GM12864 (cell line): ENCODE measurements around the gene GFOD1.
A peak's percentile ranks its signal among the peaks of the same experiment; 100 is the strongest.
"Not testable (repeated sequence)": the region's sequence is repeated elsewhere in the genome, so short reads cannot be mapped to it uniquely, and the experiment has no call there.

Source experiments
- DNase-seq: peaks from one replicate; pipeline ENCODE4 v3.0.0-alpha.2; 2011; ENCODE audit warnings: low read depth
- H3K4me3 ChIP-seq: 2 replicates; pipeline ENCODE4 v1.5.1; 2011; ENCODE audit warnings: mild to moderate bottlenecking, low read depth, low read length, control low read depth
- TF ChIP-seq, protein P1 (sequence below): IDR thresholded peaks from 2 replicates; pipeline ENCODE4 v1.5.1; 2011; ENCODE audit warnings: low read depth, mild to moderate bottlenecking, moderate library complexity, low read length, control low read depth, inconsistent platforms; ENCODE audit errors: missing control alignments

The GFOD1 gene

DNA sequence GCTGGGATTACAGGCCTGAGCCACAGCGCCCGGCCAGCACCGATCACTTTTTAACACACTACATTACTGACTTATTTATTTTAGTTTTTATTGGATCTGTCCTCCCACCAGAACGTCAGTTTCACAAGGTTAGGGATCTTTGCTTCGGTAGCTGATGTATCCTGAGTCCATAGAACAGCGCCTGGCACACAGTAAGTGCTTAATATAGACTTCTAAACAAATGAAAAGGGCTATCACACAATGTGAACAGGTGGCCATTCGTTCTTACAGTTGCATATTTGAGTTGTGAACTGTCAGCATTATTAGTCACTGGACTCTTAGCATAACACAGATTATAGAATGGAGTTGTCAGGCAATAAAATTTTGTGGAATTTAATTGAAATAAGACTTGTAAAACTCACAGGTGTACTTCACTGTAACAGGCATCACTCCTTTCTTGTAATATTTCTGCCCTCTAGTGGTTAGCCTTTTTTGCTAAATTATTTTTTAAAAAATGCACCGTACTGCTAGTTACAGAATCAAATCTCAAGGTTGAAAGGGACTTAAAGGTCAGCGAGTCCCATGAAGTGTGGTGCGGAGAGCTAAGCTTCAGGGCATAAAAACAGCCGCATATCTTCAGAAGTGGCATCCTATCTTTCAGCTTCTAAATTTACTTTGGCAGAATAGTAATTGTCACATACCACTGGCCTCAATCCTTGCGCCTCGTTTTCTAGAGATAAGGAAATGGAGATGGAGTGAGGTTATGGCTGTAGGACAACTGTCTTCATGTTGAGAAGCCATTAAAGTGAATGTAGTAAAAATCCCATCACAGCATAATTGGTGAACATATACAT, 155.7 kb downstream of the GFOD1 start:
- TF ChIP-seq, protein P1, sequence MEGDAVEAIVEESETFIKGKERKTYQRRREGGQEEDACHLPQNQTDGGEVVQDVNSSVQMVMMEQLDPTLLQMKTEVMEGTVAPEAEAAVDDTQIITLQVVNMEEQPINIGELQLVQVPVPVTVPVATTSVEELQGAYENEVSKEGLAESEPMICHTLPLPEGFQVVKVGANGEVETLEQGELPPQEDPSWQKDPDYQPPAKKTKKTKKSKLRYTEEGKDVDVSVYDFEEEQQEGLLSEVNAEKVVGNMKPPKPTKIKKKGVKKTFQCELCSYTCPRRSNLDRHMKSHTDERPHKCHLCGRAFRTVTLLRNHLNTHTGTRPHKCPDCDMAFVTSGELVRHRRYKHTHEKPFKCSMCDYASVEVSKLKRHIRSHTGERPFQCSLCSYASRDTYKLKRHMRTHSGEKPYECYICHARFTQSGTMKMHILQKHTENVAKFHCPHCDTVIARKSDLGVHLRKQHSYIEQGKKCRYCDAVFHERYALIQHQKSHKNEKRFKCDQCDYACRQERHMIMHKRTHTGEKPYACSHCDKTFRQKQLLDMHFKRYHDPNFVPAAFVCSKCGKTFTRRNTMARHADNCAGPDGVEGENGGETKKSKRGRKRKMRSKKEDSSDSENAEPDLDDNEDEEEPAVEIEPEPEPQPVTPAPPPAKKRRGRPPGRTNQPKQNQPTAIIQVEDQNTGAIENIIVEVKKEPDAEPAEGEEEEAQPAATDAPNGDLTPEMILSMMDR, result peak; percentile 50
- DNase-seq, result no peak
- no peak overlapping the region for H3K4me3 ChIP-seq

DNA sequence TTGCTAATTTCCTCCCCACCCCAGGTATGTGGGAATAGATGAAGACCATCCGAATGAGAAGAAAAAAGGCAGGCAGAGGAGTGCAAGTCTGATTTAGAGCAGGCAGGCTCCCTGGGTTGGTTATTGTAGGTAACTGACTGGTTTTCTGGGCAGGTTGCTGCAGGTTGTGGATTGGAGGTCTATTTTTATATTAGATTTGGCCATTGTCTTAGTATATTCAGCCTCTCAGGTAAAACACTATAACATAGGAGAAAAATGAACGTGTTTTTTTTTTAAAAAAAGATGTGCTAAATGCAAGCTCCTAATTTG, 158.6 kb downstream of the GFOD1 start:
- H3K4me3 ChIP-seq, result peak overlapping the region; percentile 93
- DNase-seq, result no peak
- TF ChIP-seq, protein P1, result no peak

DNA sequence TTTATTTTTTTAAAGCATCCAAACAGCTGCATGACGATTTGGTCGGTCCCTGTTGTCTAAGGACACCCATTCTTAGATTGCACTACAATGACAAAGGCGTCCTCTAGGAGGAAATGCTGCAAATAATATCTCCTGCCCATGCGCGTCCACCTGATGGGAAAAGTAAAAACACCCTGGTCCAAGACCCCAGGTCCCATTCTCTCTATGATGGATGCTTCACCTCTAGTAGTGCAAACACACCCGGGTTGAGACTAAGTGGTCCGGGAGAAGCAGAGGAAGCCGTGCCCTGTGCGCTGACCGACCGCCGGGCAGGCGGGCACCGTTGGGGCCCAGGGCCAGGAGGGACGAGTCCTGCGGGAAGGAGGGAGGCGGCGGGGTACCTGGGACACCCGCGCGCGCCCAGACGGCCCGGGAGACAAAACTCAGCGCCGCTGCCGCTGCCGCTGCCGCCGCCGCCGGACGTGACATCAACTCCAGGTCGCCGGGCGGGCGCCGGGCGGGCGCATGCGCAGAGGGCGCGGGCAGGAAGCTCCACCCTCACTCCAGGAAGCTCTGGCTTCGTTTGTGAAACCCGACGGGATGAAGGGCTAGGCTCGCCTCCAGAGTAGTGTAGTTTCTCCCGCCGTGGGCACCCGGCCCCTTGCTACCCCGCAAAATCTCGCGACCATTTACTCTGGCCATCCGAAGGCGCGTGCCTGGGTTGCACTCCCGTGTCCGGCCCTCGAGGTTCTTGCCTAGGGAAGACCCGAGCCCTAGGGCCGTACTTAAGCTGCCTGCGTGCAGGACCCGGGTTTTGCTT, 159.1 kb downstream of the GFOD1 start, which contains the start of gene TBC1D7:
Gene TBC1D7 (minus strand): TSS at position 462 of the 799 bp plus-strand sequence. CDS start 1,639 bp downstream, outside the sequence.
- H3K4me3 ChIP-seq, result peak within 1 kb of the TSS; percentile 93
- no peak for DNase-seq
- TF ChIP-seq, protein P1, result peak; percentile 20

DNA sequence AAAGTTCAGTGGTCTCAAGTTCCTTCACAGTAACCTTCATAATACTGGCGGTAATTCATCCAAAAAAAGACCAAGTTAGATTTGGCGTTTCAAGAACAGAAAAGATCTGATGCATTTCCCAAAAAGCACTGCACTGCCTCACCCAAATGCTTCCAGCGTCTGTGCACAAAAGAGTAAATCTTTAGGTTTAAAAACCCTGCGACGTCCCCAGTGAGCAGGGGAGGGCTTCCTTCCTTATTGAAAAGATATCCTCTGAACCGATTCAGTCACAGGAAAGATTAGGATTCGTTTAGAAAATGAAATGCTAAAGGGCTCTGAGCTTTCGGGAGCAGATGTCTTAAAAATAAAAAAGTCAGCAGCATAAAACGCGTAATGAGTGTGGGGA, 159.7 kb downstream of the GFOD1 start:
- peak overlapping the region; percentile 93 for H3K4me3 ChIP-seq
- no peak for DNase-seq
- TF ChIP-seq, protein P1, result no peak

DNA sequence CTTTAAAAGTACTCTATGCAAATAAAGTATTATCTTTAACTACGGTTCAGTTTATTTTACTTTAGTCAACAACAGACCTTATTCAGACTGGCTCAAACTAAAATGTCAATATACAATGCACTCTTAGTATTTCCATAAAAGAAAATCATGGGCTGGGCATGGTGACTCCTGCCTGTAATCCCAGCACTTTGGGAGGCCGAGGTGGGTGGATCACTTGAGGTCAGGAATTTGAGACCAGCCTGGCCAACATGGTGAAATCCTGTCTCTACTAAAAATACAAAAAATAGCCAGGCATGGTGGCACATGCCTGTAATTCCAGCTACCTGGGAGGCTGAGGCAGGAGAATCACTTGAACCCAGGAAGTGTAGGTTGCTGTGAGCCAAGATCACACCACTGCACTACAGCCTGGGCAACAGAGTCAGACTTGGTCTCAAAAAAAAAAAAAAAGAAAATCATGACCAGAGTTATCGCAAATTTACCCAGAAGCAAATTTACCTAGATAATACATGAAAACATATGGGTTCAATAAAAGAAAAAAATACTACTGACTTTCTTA, 161.3 kb downstream of the GFOD1 start:
- not testable (repeated sequence) for H3K4me3 ChIP-seq, DNase-seq

DNA sequence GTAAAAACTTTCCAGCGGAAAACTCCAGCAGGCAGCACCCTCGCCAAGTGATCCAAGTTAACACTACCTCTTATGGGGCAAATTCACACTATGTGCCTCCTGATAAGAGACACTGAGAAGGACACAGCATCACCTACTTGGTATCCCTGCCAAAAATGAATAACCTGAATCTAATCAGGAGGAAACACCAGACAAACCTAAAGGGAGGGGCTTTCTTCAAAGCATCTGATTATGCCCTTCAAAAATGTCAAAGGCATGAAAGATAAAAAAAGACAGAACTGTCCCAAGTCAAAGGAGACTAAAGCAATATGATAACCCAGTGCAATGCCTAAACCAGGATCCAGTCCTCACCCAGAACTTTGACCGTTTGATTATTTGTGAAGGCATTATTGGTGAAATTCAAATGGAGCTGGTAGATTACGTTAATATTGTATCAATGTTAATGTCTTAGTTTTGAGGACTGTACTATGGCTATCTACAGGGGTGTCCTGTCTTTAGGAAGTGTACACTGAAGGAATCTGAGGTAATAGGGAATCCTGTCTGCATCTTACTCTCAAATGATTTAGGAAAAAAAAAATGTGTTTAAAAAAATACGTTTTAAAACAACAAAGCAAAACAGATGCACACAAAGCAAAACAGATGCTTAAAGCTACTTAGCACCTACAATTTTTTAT, 167.4 kb downstream of the GFOD1 start:
- no peak overlapping the region for H3K4me3 ChIP-seq
- TF ChIP-seq, protein P1, result no peak
- no peak for DNase-seq

DNA sequence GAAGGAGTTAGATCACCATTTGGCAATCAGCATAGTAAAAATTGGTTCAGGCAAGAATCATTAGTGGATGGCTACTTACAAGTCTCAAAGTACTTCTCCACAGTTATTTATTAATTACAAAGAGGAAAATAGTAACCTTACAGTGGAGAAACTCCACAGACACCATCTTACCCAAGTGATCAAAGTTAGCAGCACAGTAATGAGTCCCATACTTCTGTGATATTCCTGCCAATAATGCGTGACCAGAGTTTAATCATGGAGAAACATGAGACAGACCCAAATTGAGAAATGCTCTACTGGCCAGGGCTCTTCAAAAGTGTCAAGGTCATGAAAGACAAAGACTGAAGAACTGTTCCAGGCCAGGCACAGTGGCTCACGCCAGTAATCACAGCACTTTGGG, 168.6 kb downstream of the GFOD1 start:
- no peak overlapping the region for H3K4me3 ChIP-seq
- TF ChIP-seq, protein P1, result no peak
- DNase-seq, result no peak
